Transverse colon (tissue), 4 donors: ENCODE data around the gene AMMECR1. TPM values are rescaled to one million over a fixed set of nuclear protein-coding genes. Genes with fewer than 3 reads are reported as not detected.

ENCODE experiments used
- DNase-seq: peaks from one replicate; pipeline ENCODE4 v3.0.0-alpha.2; 2019
- H3K27ac ChIP-seq, 4 donors: fragments of 200-600 bp; sonication (generic); 2 replicates each; pipeline ENCODE4 v1.5.1; 2016 to 2018; ENCODE audit warnings: inconsistent platforms in 4 of 4
- H3K27me3 ChIP-seq: fragments of 200-600 bp; sonication (generic); 2 replicates; pipeline ENCODE4 v1.5.1; 2017; ENCODE audit warnings: inconsistent platforms
- H3K36me3 ChIP-seq, 4 donors: fragments of 200-600 bp; sonication (generic); 2 replicates each; pipeline ENCODE4 v1.5.1; 2017 to 2019; ENCODE audit warnings: inconsistent platforms in 4 of 4
- H3K4me1 ChIP-seq, 4 donors: fragments of 200-600 bp; sonication (generic); 2 replicates each; pipeline ENCODE4 v1.5.1; 2017 to 2020; ENCODE audit warnings: inconsistent platforms in 4 of 4
- H3K4me3 ChIP-seq, 4 donors: fragments of 200-600 bp; sonication (generic); 1 replicate in 1 of 4; 2 replicates in 3 of 4; pipeline versions ENCODE4 v1.5.1 to v1.6.1; 2017 to 2019; ENCODE audit warnings: inconsistent platforms in 4 of 4
- H3K9me3 ChIP-seq, 2 donors: fragments of 200-600 bp; sonication (generic); 2 replicates each; pipeline ENCODE4 v1.5.1; 2017 to 2019; ENCODE audit warnings: inconsistent platforms in 2 of 2
- EP300 ChIP-seq: sonication (generic); formaldehyde crosslinking; IDR thresholded peaks from one replicate; pipeline ENCODE4 v1.6.1; 2017; ENCODE audit warnings: antibody characterized with exemption, low read depth
- POLR2A ChIP-seq: fragments of 450-650 bp; IDR thresholded peaks from one replicate; pipeline ENCODE4 v1.6.1; 2016; ENCODE audit warnings: antibody characterized with exemption, mild to moderate bottlenecking, moderate library complexity
- POLR2AphosphoS5 ChIP-seq, 3 donors: sonication (generic); formaldehyde crosslinking; IDR thresholded peaks; one replicate each; pipeline ENCODE4 v1.6.1; 2016; ENCODE audit warnings: antibody characterized with exemption in 3 of 3
- WGBS, 2 donors: methylation state at CpG; one replicate each; pipeline ENCODE4 v1.1.5; 2018; ENCODE audit warnings: low coverage in 1 of 2; 5-methylcytosine and 5-hydroxymethylcytosine counted together
- in situ Hi-C, 4 donors: fragments of 200-750 bp; cut with MboI; loops; one replicate each; pipeline versions ENCODE4 v1.15.0 to v1.15.1; 2017; ENCODE audit warnings: low sequenced_read_pairs in 3 of 4, low pct_ligation_motif_present in 1 of 4, low pct_unique_long_range_greater_than_20kb in 1 of 4
- intact Hi-C: fragments of 100-400 bp; cut with DNase I; formaldehyde crosslinking; loops from one replicate; pipeline ENCODE4 v1.15.1; 2023; ENCODE audit warnings: low total_unique reads
- total RNA-seq, 4 donors: library from RNA; depleted of rRNA; stranded (reverse); fragments of >200 nt; gene quantifications; one replicate each; pipeline ENCODE4 v1.1.0, GENCODE V29; 2016
- TF ChIP-seq, protein P1 (sequence below), 5 experiments: fragments of 200-600 bp in 3 of 5; fragments of 450-650 bp in 2 of 5; sonication (generic) in 3 of 5; IDR thresholded peaks; 1 replicate in 2 of 5; 2 replicates in 3 of 5; pipeline ENCODE4 v1.5.1; 2016 to 2017; ENCODE audit warnings: antibody characterized with exemption in 5 of 5, inconsistent platforms in 3 of 5, mild to moderate bottlenecking in 2 of 5, moderate library complexity in 1 of 5

AMMECR1 gene
- total RNA-seq, 4 donors from 2014 or later: 2.6 to 15.3 (median 8.6) TPM

DNA sequence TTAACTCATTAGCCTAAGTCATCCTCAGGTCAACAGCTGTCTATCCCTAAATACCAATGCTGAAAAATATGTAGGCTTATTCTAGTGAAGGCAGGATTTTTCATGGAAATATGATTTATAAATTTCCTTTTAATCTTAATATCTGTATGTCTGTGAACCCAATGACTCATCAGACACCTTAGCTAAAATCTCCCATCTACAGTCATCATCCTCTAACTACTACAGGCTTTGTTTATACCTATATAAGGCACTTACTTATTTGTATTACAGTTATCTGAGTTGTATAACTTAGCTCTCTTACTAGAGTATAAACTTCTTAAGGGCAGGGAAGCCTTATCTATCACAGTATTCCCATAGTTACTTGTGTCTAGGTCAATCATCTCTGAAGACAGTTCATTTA, 24.2 kb downstream of the AMMECR1 start:
- no peak overlapping the region for H3K4me3 ChIP-seq
- no peaks in the 10 kb centered on the region for H3K36me3 ChIP-seq
- TF ChIP-seq POLR2AphosphoS5 (IDR thresholded peaks at IDR 0.05) (no peak), POLR2A (no peak), EP300 (no peak)
- TF ChIP-seq, protein P1, sequence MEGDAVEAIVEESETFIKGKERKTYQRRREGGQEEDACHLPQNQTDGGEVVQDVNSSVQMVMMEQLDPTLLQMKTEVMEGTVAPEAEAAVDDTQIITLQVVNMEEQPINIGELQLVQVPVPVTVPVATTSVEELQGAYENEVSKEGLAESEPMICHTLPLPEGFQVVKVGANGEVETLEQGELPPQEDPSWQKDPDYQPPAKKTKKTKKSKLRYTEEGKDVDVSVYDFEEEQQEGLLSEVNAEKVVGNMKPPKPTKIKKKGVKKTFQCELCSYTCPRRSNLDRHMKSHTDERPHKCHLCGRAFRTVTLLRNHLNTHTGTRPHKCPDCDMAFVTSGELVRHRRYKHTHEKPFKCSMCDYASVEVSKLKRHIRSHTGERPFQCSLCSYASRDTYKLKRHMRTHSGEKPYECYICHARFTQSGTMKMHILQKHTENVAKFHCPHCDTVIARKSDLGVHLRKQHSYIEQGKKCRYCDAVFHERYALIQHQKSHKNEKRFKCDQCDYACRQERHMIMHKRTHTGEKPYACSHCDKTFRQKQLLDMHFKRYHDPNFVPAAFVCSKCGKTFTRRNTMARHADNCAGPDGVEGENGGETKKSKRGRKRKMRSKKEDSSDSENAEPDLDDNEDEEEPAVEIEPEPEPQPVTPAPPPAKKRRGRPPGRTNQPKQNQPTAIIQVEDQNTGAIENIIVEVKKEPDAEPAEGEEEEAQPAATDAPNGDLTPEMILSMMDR (IDR thresholded peaks at IDR 0.05): no peak
- no peaks in the 10 kb centered on the region for H3K27me3 ChIP-seq
- DNase-seq: no peak
- intact Hi-C loops: no loop called here
- no peaks in the 10 kb centered on the region for H3K4me1 ChIP-seq
- in situ Hi-C loops: no loop called here
- no peaks in the 10 kb centered on the region for H3K9me3 ChIP-seq
- H3K27ac ChIP-seq: no peak overlapping the region

DNA sequence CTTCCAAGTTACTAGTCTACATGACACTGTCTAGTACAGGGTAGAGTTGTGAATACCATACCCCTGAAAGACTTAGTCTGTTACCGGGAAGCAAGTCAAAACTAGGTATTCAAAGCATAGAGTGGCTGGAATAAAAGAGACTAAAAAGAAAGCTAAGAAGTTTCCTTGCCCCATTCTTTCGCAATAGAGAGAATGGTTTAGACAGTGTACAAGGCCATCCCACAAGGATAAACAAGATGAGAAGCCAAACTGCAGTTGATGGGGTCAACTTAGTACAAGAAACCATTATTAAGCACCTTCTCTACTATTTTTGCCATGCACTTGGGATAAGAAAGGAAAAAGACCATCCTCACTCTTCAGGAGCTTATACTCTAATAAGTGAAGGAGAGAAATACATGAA, 30.3 kb downstream of the AMMECR1 start:
- 92% methylated on average over 2 of the region's 2 CpGs; no CpG with 5 or more reads in 1 of the 2 donors for WGBS, 2 donors
- intact Hi-C loops (no loop called here), in situ Hi-C loops (no loop called here)
- Histone ChIP-seq H3K4me1 (no peaks in the 10 kb centered on the region), H3K9me3 (no peaks in the 10 kb centered on the region), H3K27me3 (no peaks in the 10 kb centered on the region), H3K27ac (no peak overlapping the region), H3K36me3 (no peaks in the 10 kb centered on the region), H3K4me3 (no peak overlapping the region)
- DNase-seq: no peak
- no peak for TF ChIP-seq POLR2AphosphoS5 (IDR thresholded peaks at IDR 0.05)
- no peak for TF ChIP-seq EP300
- no peak for TF ChIP-seq POLR2A
- TF ChIP-seq, protein P1 (IDR thresholded peaks at IDR 0.05): no peak

DNA sequence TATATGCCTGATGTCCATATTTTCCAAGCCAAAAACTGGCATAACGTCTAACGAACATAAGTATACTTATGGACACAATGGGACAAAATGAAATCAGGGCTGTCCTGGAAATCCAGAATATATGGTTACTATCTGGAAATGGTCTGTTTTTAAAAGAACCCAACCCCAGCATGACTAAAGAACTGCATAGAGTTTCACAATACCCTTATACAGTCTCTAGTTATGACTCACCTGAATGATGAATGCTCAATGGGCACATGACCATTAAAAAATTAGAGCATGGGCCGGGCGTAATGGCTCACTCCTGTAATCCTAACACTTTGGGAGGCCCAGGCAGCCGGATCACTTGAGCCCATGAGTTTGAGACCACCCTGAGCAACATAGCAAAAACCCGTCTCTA, 31.8 kb downstream of the AMMECR1 start:
- Histone ChIP-seq H3K27ac (no peak overlapping the region), H3K9me3 (no peaks in the 10 kb centered on the region), H3K4me1 (peaks cover 0 to 4% (median 0%) of the 10 kb centered on the region in 4 donors), H3K27me3 (no peaks in the 10 kb centered on the region), H3K36me3 (no peaks in the 10 kb centered on the region), H3K4me3 (no peak overlapping the region)
- TF ChIP-seq POLR2AphosphoS5 (IDR thresholded peaks at IDR 0.05): no peak
- TF ChIP-seq, protein P1 (IDR thresholded peaks at IDR 0.05): no peak
- TF ChIP-seq POLR2A: no peak
- no peak for TF ChIP-seq EP300
- 83 to 86% methylated on average over 2 to 6 of the region's 6 CpGs for WGBS, 2 donors
- intact Hi-C loops (no loop called here), in situ Hi-C loops (no loop called here)
- DNase-seq: no peak

DNA sequence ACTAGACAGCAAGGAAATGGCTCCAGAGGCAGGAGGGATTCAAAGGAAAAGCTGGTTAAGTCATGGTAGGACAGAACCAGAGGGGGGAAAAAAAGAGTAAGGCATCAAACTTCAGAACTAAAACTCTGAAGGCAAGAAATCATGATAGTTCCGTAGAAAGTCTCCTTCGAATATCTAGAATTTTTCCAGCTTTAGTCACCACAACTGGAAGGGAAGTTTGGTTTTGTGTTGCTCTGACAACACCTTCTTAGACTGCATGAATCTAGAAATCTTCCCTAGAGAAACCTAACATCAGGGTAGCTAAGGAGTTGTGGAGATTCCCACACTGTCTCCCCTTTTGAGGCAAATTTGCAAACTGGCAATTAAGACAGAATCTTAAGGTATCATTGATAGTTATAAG, 33.7 kb downstream of the AMMECR1 start:
- in situ Hi-C loops (no loop called here), intact Hi-C loops (no loop called here)
- Histone ChIP-seq H3K36me3 (no peaks in the 10 kb centered on the region), H3K4me1 (peaks cover 0 to 8% (median 0%) of the 10 kb centered on the region in 4 donors), H3K9me3 (no peaks in the 10 kb centered on the region), H3K27ac (no peak overlapping the region), H3K27me3 (no peaks in the 10 kb centered on the region), H3K4me3 (no peak overlapping the region)
- TF ChIP-seq POLR2A (no peak), EP300 (no peak), POLR2AphosphoS5 (IDR thresholded peaks at IDR 0.05) (no peak)
- TF ChIP-seq, protein P1 (IDR thresholded peaks at IDR 0.05): no peak
- WGBS, 2 donors: 80% methylated on average over 2 of the region's 2 CpGs; no CpG with 5 or more reads in 1 of the 2 donors
- DNase-seq: no peak
